Naive thymus-derived CD4-positive, alpha-beta T cell (primary cell): ENCODE measurements around the gene REC114. TPM values are rescaled to one million over a fixed set of nuclear protein-coding genes. Genes with fewer than 3 reads are reported as not detected.

Experiments used
- ATAC-seq: fragments of 150-1000 bp; cut with Tn5 transposase; 2 replicates; pipeline ENCODE4 v1.10.0; 2021; ENCODE audit warnings: mild to moderate bottlenecking, moderate library complexity
- CTCF ChIA-PET: fragments of 350-600 bp; sonication (Branson Sonifier 250); formaldehyde crosslinking; loops from one replicate; lab custom pipeline; 2021; ENCODE audit warnings: antibody characterized with exemption; lab: Charles Lee
- POLR2A ChIA-PET: fragments of 350-600 bp; sonication (Branson Sonifier 250); formaldehyde crosslinking; loops from one replicate; lab custom pipeline; 2021; ENCODE audit warnings: antibody characterized with exemption, inconsistent platforms; lab: Charles Lee
- DNase-seq, 9 donors: peaks; one replicate each; pipeline versions ENCODE4 v3.0.0 to v3.0.0-alpha.2; 2020 to 2022; ENCODE audit warnings: mixed read lengths in 1 of 9
- H3K27ac ChIP-seq: one replicate; pipeline ENCODE4 v1.7.0; 2013; ENCODE audit warnings: mild to moderate bottlenecking, low read depth, low read length, moderate library complexity
- H3K27me3 ChIP-seq, 2 donors: one replicate each; pipeline ENCODE4 v1.7.0; 2013; ENCODE audit warnings: low read length in 2 of 2, mild to moderate bottlenecking in 2 of 2, moderate library complexity in 2 of 2; ENCODE audit not compliant: control insufficient read depth in 2 of 2, insufficient read depth in 2 of 2
- H3K36me3 ChIP-seq, 3 experiments: 1 replicate in 2 of 3; 2 replicates in 1 of 3; pipeline ENCODE4 v1.7.0; 2013; ENCODE audit warnings: low read length in 3 of 3, mild to moderate bottlenecking in 3 of 3, moderate library complexity in 1 of 3; ENCODE audit not compliant: insufficient read depth in 3 of 3, control insufficient read depth in 2 of 3
- H3K4me1 ChIP-seq, 2 donors: one replicate each; pipeline ENCODE4 v1.7.0; 2013; ENCODE audit warnings: low read length in 2 of 2, mild to moderate bottlenecking in 2 of 2, moderate library complexity in 1 of 2; ENCODE audit not compliant: control insufficient read depth in 2 of 2, insufficient read depth in 2 of 2
- H3K4me3 ChIP-seq: 2 replicates; pipeline ENCODE4 v1.7.0; 2013; ENCODE audit warnings: mild to moderate bottlenecking, low read length
- H3K9me3 ChIP-seq, 3 experiments: 1 replicate in 2 of 3; 2 replicates in 1 of 3; pipeline ENCODE4 v1.7.0; 2013; ENCODE audit warnings: low read length in 3 of 3; ENCODE audit not compliant: control insufficient read depth in 2 of 3
- H3K27ac Mint-ChIP-seq, 9 donors: one replicate each; pipeline ENCODE4 v1.8.0; 2020 to 2022; ENCODE audit warnings: mixed read lengths in 9 of 9, mild to moderate bottlenecking in 8 of 9, moderate library complexity in 5 of 9, inconsistent platforms in 2 of 9
- H3K27me3 Mint-ChIP-seq, 5 donors: one replicate each; pipeline ENCODE4 v1.8.0; 2021 to 2022; ENCODE audit warnings: mixed read lengths in 5 of 5, mild to moderate bottlenecking in 1 of 5
- H3K36me3 Mint-ChIP-seq, 5 donors: one replicate each; pipeline ENCODE4 v1.8.0; 2020 to 2022; ENCODE audit warnings: mixed read lengths in 5 of 5, mild to moderate bottlenecking in 3 of 5, inconsistent platforms in 1 of 5
- H3K4me1 Mint-ChIP-seq, 7 donors: one replicate each; pipeline ENCODE4 v1.8.0; 2020 to 2022; ENCODE audit warnings: mixed read lengths in 7 of 7, mild to moderate bottlenecking in 3 of 7, inconsistent platforms in 1 of 7
- H3K4me3 Mint-ChIP-seq, 10 donors: one replicate each; pipeline ENCODE4 v1.8.0; 2020 to 2022; ENCODE audit warnings: mild to moderate bottlenecking in 10 of 10, mixed read lengths in 10 of 10, moderate library complexity in 6 of 10, inconsistent platforms in 2 of 10
- H3K9me3 Mint-ChIP-seq, 11 donors: one replicate each; pipeline ENCODE4 v1.8.0; 2020 to 2022; ENCODE audit warnings: mixed read lengths in 11 of 11, mild to moderate bottlenecking in 4 of 11, inconsistent platforms in 1 of 11, moderate library complexity in 1 of 11
- intact Hi-C, 2 donors: fragments of 100-400 bp; cut with micrococcal nuclease; formaldehyde crosslinking; loops; one replicate each; pipeline ENCODE4 v1.15.1; 2023
- polyA plus RNA-seq, 2 donors: library from polyadenylated mRNA; unstranded; fragments of 300-500 nt; fragmentation: Illumina TruSeq; gene quantifications; one replicate each; pipeline ENCODE4 v1.2.3, GENCODE V29; 2021
- total RNA-seq, 6 experiments: library from RNA in 5 of 6; stranded (reverse) in 5 of 6; gene quantifications; 1 replicate in 5 of 6; 2 replicates in 1 of 6; pipeline ENCODE4 v1.2.3 and lab custom pipeline; 2021 to 2026

Gene REC114
- total and polyA plus RNA-seq, 7 experiments from 2014 or later = not detected

GRCh38 chr15:73608475-73608874 lies 165.5 kb downstream of the REC114 start:
- H3K4me3 Mint-ChIP-seq = no peak overlapping the region
- peaks cover 5 to 26% (median 8%) of the 10 kb centered on the region in 5 donors for H3K36me3 Mint-ChIP-seq
- intact Hi-C loops = no loop called here
- Histone ChIP-seq H3K4me3 (no peak overlapping the region), H3K4me1 (no peaks in the 10 kb centered on the region), H3K9me3 (no peaks in the 10 kb centered on the region), H3K27me3 (no peaks in the 10 kb centered on the region), H3K36me3 (no peaks in the 10 kb centered on the region), H3K27ac (no peak overlapping the region)
- no peak overlapping the region for H3K27ac Mint-ChIP-seq
- no peak for ATAC-seq
- POLR2A ChIA-PET = no interaction called here
- peaks cover 20 to 70% (median 52%) of the 10 kb centered on the region in 7 donors for H3K4me1 Mint-ChIP-seq
- CTCF ChIA-PET = no interaction called here
- no peaks in the 10 kb centered on the region for H3K27me3 Mint-ChIP-seq
- peaks cover 0 to 4% (median 0%) of the 10 kb centered on the region in 11 donors for H3K9me3 Mint-ChIP-seq
- DNase-seq = no peak

DNA sequence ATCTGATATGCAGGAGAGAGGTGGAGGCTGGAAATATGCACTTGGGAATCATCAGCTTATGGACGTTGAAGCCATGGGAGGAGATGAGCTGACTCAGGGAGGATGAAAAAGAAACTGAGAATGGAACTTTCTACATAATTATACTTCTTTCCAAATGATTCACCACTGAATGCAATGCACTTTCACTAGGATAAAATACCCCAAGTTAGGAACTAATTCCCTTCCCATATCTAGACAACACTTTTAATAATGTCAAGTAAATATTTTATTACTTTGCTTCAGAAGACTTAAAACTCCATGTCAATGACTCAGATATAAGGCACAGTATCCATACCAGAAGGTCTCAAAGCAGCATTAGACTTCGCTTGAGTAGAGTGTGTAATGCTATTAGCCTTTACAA lies 166.0 kb downstream of the REC114 start:
- POLR2A ChIA-PET = no interaction called here
- Mint-ChIP-seq H3K27me3 (no peaks in the 10 kb centered on the region), H3K4me1 (peaks cover 20 to 70% (median 52%) of the 10 kb centered on the region in 7 donors), H3K36me3 (peaks cover 5 to 26% (median 8%) of the 10 kb centered on the region in 5 donors), H3K9me3 (peaks cover 0 to 4% (median 0%) of the 10 kb centered on the region in 11 donors), H3K27ac (no peak overlapping the region), H3K4me3 (peak overlapping the region in 1 of 10 donors; percentile 17)
- no peak for DNase-seq
- H3K27ac ChIP-seq = no peak overlapping the region
- H3K4me1 ChIP-seq = no peaks in the 10 kb centered on the region
- CTCF ChIA-PET = no interaction called here
- no peaks in the 10 kb centered on the region for H3K9me3 ChIP-seq
- H3K27me3 ChIP-seq = no peaks in the 10 kb centered on the region
- intact Hi-C loops = no loop called here
- H3K36me3 ChIP-seq = no peaks in the 10 kb centered on the region
- H3K4me3 ChIP-seq = no peak overlapping the region
- ATAC-seq = no peak

Other genes with a start within 250 kb of the REC114 start
- under 1 TPM in 1 of 5 experiments, not detected in 4; 0.02 TPM for gene HCN4, start 74.2 kb upstream of the REC114 start, total RNA-seq
- not detected for gene HCN4, start 74.2 kb upstream of the REC114 start, polyA plus RNA-seq
- gene NPTN, start 190.2 kb downstream of the REC114 start, total RNA-seq = 10 to 100 TPM; 26.8 to 48.2 (median 42.6) TPM
- 10 to 100 TPM; 35.3 to 51.9 TPM for gene NPTN, start 190.2 kb downstream of the REC114 start, polyA plus RNA-seq
- 1 to 10 TPM in 2 of 5 experiments, under 1 TPM in 1, not detected in 2; 0.76 to 2.7 (median 1.9) TPM for gene CD276, start 241.2 kb downstream of the REC114 start, total RNA-seq
- gene CD276, start 241.2 kb downstream of the REC114 start, polyA plus RNA-seq = not detected